ENCODE data around the gene ADNP2. TPM values are rescaled to one million over a fixed set of nuclear protein-coding genes. Genes with fewer than 3 reads are reported as not detected.

Gene ADNP2
- total and polyA plus RNA-seq, 2 donors (not counting 1 experiment from before 2014, with no cell fraction given), result 4.7 to 14.7 TPM

GRCh38 chr18:80167331-80167730 is 58.3 kb downstream of the ADNP2 start:
- H3K27ac ChIP-seq (ENCODE audit: low read length in 2 of 2), result no peak overlapping the region
- no peaks in the 10 kb centered on the region for H4K20me1 ChIP-seq (ENCODE audit: control insufficient read depth, insufficient read depth, low read length, poor library complexity, severe bottlenecking)
- POLR2A ChIA-PET, result no interaction called here
- no peaks in the 10 kb centered on the region for H3K36me3 ChIP-seq (replicated peaks in 1 of 2; ENCODE audit: control extremely low read depth in 1 of 2, control insufficient read depth in 1 of 2, extremely low read depth in 1 of 2, insufficient read depth in 2 of 2, low read length in 1 of 2)
- H3K9ac ChIP-seq (ENCODE audit: low read length), result no peak overlapping the region
- no peaks in the 10 kb centered on the region for H3K79me2 ChIP-seq (ENCODE audit: control insufficient read depth, insufficient read depth, low read length)
- intact Hi-C loops (cut with micrococcal nuclease), result no loop called here
- Mint-ChIP-seq H3K4me1 (peaks cover 4% of the 10 kb centered on the region), H3K27ac (no peak overlapping the region), H3K4me3 (no peak overlapping the region), H3K9me3 (ENCODE audit: insufficient read depth) (peaks cover 4% of the 10 kb centered on the region), H3K27me3 (peaks cover 27% of the 10 kb centered on the region)
- CTCF ChIA-PET, result interaction anchor here (1.0 kb wide), 1 partner anchor 9 kb away, joined by 4 read pairs; no protein-coding TSS in a partner anchor
- H3K4me1 ChIP-seq (ENCODE audit: control insufficient read depth in 2 of 2, insufficient read depth in 2 of 2, low read length in 2 of 2), result peaks cover 0 to 3% of the 10 kb centered on the region in 2 donors
- H3K4me3 ChIP-seq (ENCODE audit: control extremely low read depth in 1 of 5, extremely low read depth in 1 of 5, insufficient read depth in 1 of 5, low read depth in 2 of 5, low read length in 4 of 5), result no peak overlapping the region
- H2AFZ ChIP-seq (ENCODE audit: insufficient read depth, low read depth, low read length, poor library complexity, severe bottlenecking), result no peak overlapping the region
- peaks cover 0 to 20% (median 8%) of the 10 kb centered on the region in 4 experiments for H3K27me3 ChIP-seq (replicated peaks in 1 of 4; ENCODE audit: control extremely low read depth in 1 of 4, control insufficient read depth in 3 of 4, insufficient read depth in 4 of 4, low read length in 3 of 4)
- H3K4me2 ChIP-seq (replicated peaks; ENCODE audit: low read depth, low read length, poor library complexity, severe bottlenecking), result no peak overlapping the region
- 90% methylated on average over 9 of the region's 9 CpGs for WGBS (ENCODE audit: insufficient coverage)
- peaks cover 0 to 43% (median 8%) of the 10 kb centered on the region in 3 donors for H3K9me3 ChIP-seq (ENCODE audit: control extremely low read depth in 1 of 3, control insufficient read depth in 2 of 3, insufficient read depth in 1 of 3, low read length in 2 of 3)
- DNase-seq, result no peak
- TF ChIP-seq EZH2 (IDR thresholded peaks at IDR 0.05; ENCODE audit: borderline replicate concordance, insufficient read depth, low read depth, low read length, poor library complexity, severe bottlenecking), result no peak
- TF ChIP-seq, protein P1, sequence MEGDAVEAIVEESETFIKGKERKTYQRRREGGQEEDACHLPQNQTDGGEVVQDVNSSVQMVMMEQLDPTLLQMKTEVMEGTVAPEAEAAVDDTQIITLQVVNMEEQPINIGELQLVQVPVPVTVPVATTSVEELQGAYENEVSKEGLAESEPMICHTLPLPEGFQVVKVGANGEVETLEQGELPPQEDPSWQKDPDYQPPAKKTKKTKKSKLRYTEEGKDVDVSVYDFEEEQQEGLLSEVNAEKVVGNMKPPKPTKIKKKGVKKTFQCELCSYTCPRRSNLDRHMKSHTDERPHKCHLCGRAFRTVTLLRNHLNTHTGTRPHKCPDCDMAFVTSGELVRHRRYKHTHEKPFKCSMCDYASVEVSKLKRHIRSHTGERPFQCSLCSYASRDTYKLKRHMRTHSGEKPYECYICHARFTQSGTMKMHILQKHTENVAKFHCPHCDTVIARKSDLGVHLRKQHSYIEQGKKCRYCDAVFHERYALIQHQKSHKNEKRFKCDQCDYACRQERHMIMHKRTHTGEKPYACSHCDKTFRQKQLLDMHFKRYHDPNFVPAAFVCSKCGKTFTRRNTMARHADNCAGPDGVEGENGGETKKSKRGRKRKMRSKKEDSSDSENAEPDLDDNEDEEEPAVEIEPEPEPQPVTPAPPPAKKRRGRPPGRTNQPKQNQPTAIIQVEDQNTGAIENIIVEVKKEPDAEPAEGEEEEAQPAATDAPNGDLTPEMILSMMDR (IDR thresholded peaks at IDR 0.05), result no peak
- no peak for ATAC-seq (ENCODE audit: low read depth)

DNA sequence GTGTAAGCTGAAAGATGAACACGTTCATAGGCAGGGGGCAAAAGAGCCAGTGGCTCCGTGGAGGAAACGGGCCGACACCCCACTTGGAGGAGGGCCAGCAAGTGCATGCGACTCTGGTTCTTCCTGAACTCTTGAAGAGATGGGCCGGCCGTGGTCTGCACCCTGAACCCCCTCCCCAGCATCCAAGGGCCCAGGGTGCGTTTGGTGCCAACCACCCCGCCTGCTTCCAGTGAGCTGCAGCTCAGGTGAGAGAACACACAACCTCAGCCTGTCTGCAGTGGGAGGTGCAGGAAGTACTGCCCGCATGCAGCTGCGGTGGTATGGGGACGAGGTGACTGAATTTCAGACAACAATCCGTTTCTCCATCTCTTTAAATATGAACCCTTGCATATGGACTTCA is 58.9 kb downstream of the ADNP2 start:
- no peak for ATAC-seq (ENCODE audit: low read depth)
- Histone ChIP-seq H3K9ac (ENCODE audit: low read length) (no peak overlapping the region), H3K27me3 (replicated peaks in 1 of 4; ENCODE audit: control extremely low read depth in 1 of 4, control insufficient read depth in 3 of 4, insufficient read depth in 4 of 4, low read length in 3 of 4) (peaks cover 0 to 26% (median 11%) of the 10 kb centered on the region in 4 experiments), H3K4me3 (ENCODE audit: control extremely low read depth in 1 of 5, extremely low read depth in 1 of 5, insufficient read depth in 1 of 5, low read depth in 2 of 5, low read length in 4 of 5) (no peak overlapping the region), H3K4me2 (replicated peaks; ENCODE audit: low read depth, low read length, poor library complexity, severe bottlenecking) (no peak overlapping the region), H3K27ac (ENCODE audit: low read length in 2 of 2) (no peak overlapping the region), H3K36me3 (replicated peaks in 1 of 2; ENCODE audit: control extremely low read depth in 1 of 2, control insufficient read depth in 1 of 2, extremely low read depth in 1 of 2, insufficient read depth in 2 of 2, low read length in 1 of 2) (no peaks in the 10 kb centered on the region), H3K79me2 (ENCODE audit: control insufficient read depth, insufficient read depth, low read length) (no peaks in the 10 kb centered on the region), H3K4me1 (ENCODE audit: control insufficient read depth in 2 of 2, insufficient read depth in 2 of 2, low read length in 2 of 2) (peaks cover 0 to 3% of the 10 kb centered on the region in 2 donors), H3K9me3 (ENCODE audit: control extremely low read depth in 1 of 3, control insufficient read depth in 2 of 3, insufficient read depth in 1 of 3, low read length in 2 of 3) (peaks cover 0 to 43% (median 8%) of the 10 kb centered on the region in 3 donors), H4K20me1 (ENCODE audit: control insufficient read depth, insufficient read depth, low read length, poor library complexity, severe bottlenecking) (no peaks in the 10 kb centered on the region), H2AFZ (ENCODE audit: insufficient read depth, low read depth, low read length, poor library complexity, severe bottlenecking) (no peak overlapping the region)
- intact Hi-C loops (cut with micrococcal nuclease), result no loop called here
- DNase-seq, result no peak
- CTCF ChIA-PET, result interaction anchor here (1.0 to 1.1 kb wide), 2 partner anchors 9 to 10 kb away, joined by 4 read pairs; no protein-coding TSS in a partner anchor
- TF ChIP-seq, protein P1 (IDR thresholded peaks at IDR 0.05), result no peak
- TF ChIP-seq EZH2 (IDR thresholded peaks at IDR 0.05; ENCODE audit: borderline replicate concordance, insufficient read depth, low read depth, low read length, poor library complexity, severe bottlenecking), result no peak
- H3K4me1 Mint-ChIP-seq, result peaks cover 4% of the 10 kb centered on the region
- H3K27ac Mint-ChIP-seq, result no peak overlapping the region
- WGBS (ENCODE audit: insufficient coverage), result 77% methylated on average over 7 of the region's 13 CpGs
- POLR2A ChIA-PET, result no interaction called here
- H3K9me3 Mint-ChIP-seq (ENCODE audit: insufficient read depth), result peaks cover 4% of the 10 kb centered on the region
- H3K27me3 Mint-ChIP-seq, result peaks cover 32% of the 10 kb centered on the region
- H3K4me3 Mint-ChIP-seq, result no peak overlapping the region

Data from B cell (primary cell).